Upper lobe of left lung (tissue), 6 donors: ENCODE measurements around the gene CD248. TPM values are rescaled to one million over a fixed set of nuclear protein-coding genes. Genes with fewer than 3 reads are reported as not detected.
"Not testable (repeated sequence)": the region's sequence is repeated elsewhere in the genome, so short reads cannot be mapped to it uniquely, and the experiment has no call there.

Source experiments
- ATAC-seq, 2 donors: fragments of 200-7000 bp; cut with Tn5 transposase; one replicate each; pipeline ENCODE4 v1.9.1; 2022; ENCODE audit warnings: mild to moderate bottlenecking in 2 of 2, moderate library complexity in 2 of 2; ENCODE audit not compliant: low FRiP score in 2 of 2
- DNase-seq, 2 donors: peaks; one replicate each; pipeline ENCODE4 v3.0.0-alpha.2; 2019 to 2020
- H3K27ac ChIP-seq, 4 donors: fragments of 200-600 bp; sonication (generic); one replicate each; pipeline ENCODE4 v1.5.1; 2016 to 2019
- H3K27me3 ChIP-seq, 4 donors: fragments of 200-600 bp; sonication (generic); one replicate each; pipeline ENCODE4 v1.5.1; 2017 to 2019
- H3K36me3 ChIP-seq, 4 donors: fragments of 200-600 bp; sonication (generic); one replicate each; pipeline ENCODE4 v1.5.1; 2016 to 2019
- H3K4me1 ChIP-seq, 4 donors: fragments of 200-600 bp; sonication (generic); one replicate each; pipeline ENCODE4 v1.5.1; 2018 to 2019
- H3K4me3 ChIP-seq, 4 donors: fragments of 200-600 bp; sonication (generic); one replicate each; pipeline ENCODE4 v1.5.1; 2017 to 2019; ENCODE audit warnings: mild to moderate bottlenecking in 2 of 4, moderate library complexity in 1 of 4
- H3K9me3 ChIP-seq, 4 donors: fragments of 200-600 bp; sonication (generic); one replicate each; pipeline ENCODE4 v1.5.1; 2018 to 2019
- CTCF ChIP-seq, 6 experiments: fragments of 450-650 bp in 4 of 6; fragments of 200-600 bp in 2 of 6; sonication (generic) in 2 of 6; IDR thresholded peaks; one replicate each; pipeline ENCODE4 v1.5.1; 2016 to 2019; ENCODE audit warnings: antibody characterized with exemption in 6 of 6
- EP300 ChIP-seq, 4 donors: sonication (generic); formaldehyde crosslinking; IDR thresholded peaks; one replicate each; pipeline ENCODE4 v1.5.1; 2017; ENCODE audit warnings: antibody characterized with exemption in 4 of 4, control low read depth in 2 of 4
- POLR2A ChIP-seq, 4 donors: fragments of 450-650 bp; IDR thresholded peaks; one replicate each; pipeline ENCODE4 v1.5.1; 2016 to 2017; ENCODE audit warnings: antibody characterized with exemption in 4 of 4, mild to moderate bottlenecking in 2 of 4
- POLR2AphosphoS5 ChIP-seq, 2 donors: sonication (generic); formaldehyde crosslinking; IDR thresholded peaks; one replicate each; pipeline ENCODE4 v1.5.1; 2017; ENCODE audit warnings: antibody characterized with exemption in 2 of 2
- WGBS, 2 donors: methylation state at CpG; one replicate each; pipeline ENCODE4 v1.1.5; 2017 to 2018; 5-methylcytosine and 5-hydroxymethylcytosine counted together
- total RNA-seq, 6 donors: library from RNA; depleted of rRNA in 4 of 6; stranded (reverse); fragments of >200 nt in 4 of 6; gene quantifications; one replicate each; pipeline versions ENCODE4 v1.1.0 to v1.2.1, GENCODE V29; 2016 to 2021
- donor health status: DM: no; HTN: no; CAD: no; lungs with moderate emphysema.
- donor health status: DM: no; HTN: yes; CAD: no; lungs with severe emphysema.

Gene CD248
- total RNA-seq, 6 donors from 2014 or later: 0.59 to 85.6 (median 6.5) TPM

- H3K4me3 ChIP-seq: peak overlapping the region; percentile 54 to 72 (median 66)
- peaks cover 17 to 25% (median 20%) of the 10 kb centered on the region in 4 donors for H3K4me1 ChIP-seq
- H3K9me3 ChIP-seq: no peaks in the 10 kb centered on the region
- 0 to 1% methylated on average over 23 to 27 of the region's 44 CpGs for WGBS, 2 donors
- peak; percentile 85 to 92 for ATAC-seq
- H3K27me3 ChIP-seq: no peaks in the 10 kb centered on the region
- H3K36me3 ChIP-seq: no peaks in the 10 kb centered on the region
- H3K27ac ChIP-seq: peak overlapping the region; percentile 82 to 90 (median 86)
- DNase-seq: peak; percentile 91 to 98
- TF ChIP-seq POLR2AphosphoS5 (IDR thresholded peaks at IDR 0.05) (peak in 1 of 2 donors; percentile 58), CTCF (IDR thresholded peaks at IDR 0.05) (peak in 5 of 6 experiments; percentile 7 to 96 (median 93)), EP300 (IDR thresholded peaks at IDR 0.05) (no peak), POLR2A (IDR thresholded peaks at IDR 0.05) (peak in 2 of 4 donors; percentile 20 to 51)
Measured at GRCh38 chr11:66311965-66312548, 4.8 kb downstream of the CD248 start.

- H3K27me3 ChIP-seq: no peaks in the 10 kb centered on the region
- no peaks in the 10 kb centered on the region for H3K36me3 ChIP-seq
- peaks cover 12 to 20% (median 14%) of the 10 kb centered on the region in 4 donors for H3K4me1 ChIP-seq
- peak overlapping the region; percentile 82 to 90 (median 86) for H3K27ac ChIP-seq
- TF ChIP-seq POLR2A (IDR thresholded peaks at IDR 0.05) (no peak), CTCF (IDR thresholded peaks at IDR 0.05) (peak in 2 of 6 experiments; percentile 82 to 90)
- DNase-seq: no peak
- ATAC-seq: no peak
- peak overlapping the region; percentile 54 to 72 (median 66) for H3K4me3 ChIP-seq
- H3K9me3 ChIP-seq: no peaks in the 10 kb centered on the region
- 25 to 29% methylated on average over 20 to 26 of the region's 26 CpGs for WGBS, 2 donors
Measured at GRCh38 chr11:66311470-66311964, 5.3 kb downstream of the CD248 start.

- H3K36me3 ChIP-seq, H3K4me3 ChIP-seq, DNase-seq, H3K27me3 ChIP-seq, ATAC-seq, H3K9me3 ChIP-seq, H3K27ac ChIP-seq: not testable (repeated sequence)
- H3K4me1 ChIP-seq: peaks cover 9 to 14% (median 12%) of the 10 kb centered on the region in 4 donors
- WGBS, 2 donors: 81 to 83% methylated on average over 18 of the region's 18 CpGs
Measured at GRCh38 chr11:66310803-66311440, 5.9 kb downstream of the CD248 start.

GRCh38 chr11:66310324-66310723 lies 6.5 kb downstream of the CD248 start:
- H3K4me1 ChIP-seq: peaks cover 9 to 14% (median 12%) of the 10 kb centered on the region in 4 donors
- H3K27me3 ChIP-seq: no peaks in the 10 kb centered on the region
- no peak overlapping the region for H3K27ac ChIP-seq
- WGBS, 2 donors: 83 to 89% methylated on average over 8 of the region's 8 CpGs
- DNase-seq: no peak
- ATAC-seq: no peak
- H3K4me3 ChIP-seq: no peak overlapping the region
- no peak for TF ChIP-seq EP300 (IDR thresholded peaks at IDR 0.05)
- TF ChIP-seq POLR2AphosphoS5 (IDR thresholded peaks at IDR 0.05): no peak
- no peak for TF ChIP-seq POLR2A (IDR thresholded peaks at IDR 0.05)
- no peak for TF ChIP-seq CTCF (IDR thresholded peaks at IDR 0.05)
- H3K36me3 ChIP-seq: no peaks in the 10 kb centered on the region
- no peaks in the 10 kb centered on the region for H3K9me3 ChIP-seq

GRCh38 chr11:66309475-66309874 lies 7.4 kb downstream of the CD248 start:
- TF ChIP-seq EP300 (IDR thresholded peaks at IDR 0.05): no peak
- TF ChIP-seq POLR2A (IDR thresholded peaks at IDR 0.05): no peak
- TF ChIP-seq POLR2AphosphoS5 (IDR thresholded peaks at IDR 0.05): no peak
- TF ChIP-seq CTCF (IDR thresholded peaks at IDR 0.05): no peak
- WGBS, 2 donors: 49 to 57% methylated on average over 3 of the region's 3 CpGs
- no peak for ATAC-seq

More at GRCh38 chr11:66309475-66309874, 7.4 kb downstream of the CD248 start:
- no peak for DNase-seq
- H3K9me3 ChIP-seq: no peaks in the 10 kb centered on the region
- no peak overlapping the region for H3K4me3 ChIP-seq
- H3K36me3 ChIP-seq: no peaks in the 10 kb centered on the region
- H3K27me3 ChIP-seq: no peaks in the 10 kb centered on the region
- H3K4me1 ChIP-seq: peaks cover 9 to 14% (median 12%) of the 10 kb centered on the region in 4 donors
- H3K27ac ChIP-seq: no peak overlapping the region
